Panc1 (cell line): ENCODE data around the gene RNF220. TPM values are rescaled to one million over a fixed set of nuclear protein-coding genes. Genes with fewer than 3 reads are reported as not detected.

Experiments used
- ATAC-seq: fragments of 200-7000 bp; cut with Tn5 transposase; 2 replicates; pipeline ENCODE4 v1.9.1; 2020; ENCODE audit warnings: mild to moderate bottlenecking, moderate library complexity
- BruUV-seq: library from RNA; stranded (reverse); fragments of 400-500 nt; replicated peaks from 2 replicates; lab custom pipeline; 2021; lab: Mats Ljungman, UMichigan
- CTCF ChIA-PET: fragments of 300-600 bp; sonication (Branson Sonifier 250); formaldehyde crosslinking; loops from one replicate; lab custom pipeline; 2022; ENCODE audit warnings: antibody characterized with exemption; lab: Charles Lee
- POLR2A ChIA-PET: fragments of 300-600 bp; sonication (Branson Sonifier 250); formaldehyde crosslinking; loops from one replicate; lab custom pipeline; 2022; ENCODE audit warnings: antibody characterized with exemption; lab: Charles Lee
- DNase-seq: peaks from one replicate; pipeline ENCODE4 v3.0.0-alpha.2; 2010; ENCODE audit warnings: low read depth, low spot score
- H3K27ac ChIP-seq: 2 replicates; pipeline ENCODE4 v1.5.1; 2011; ENCODE audit warnings: mild to moderate bottlenecking, low read length, inconsistent platforms
- H3K27me3 ChIP-seq: fragments of 200-500 bp; sonication (Bioruptor generic); 2 replicates; pipeline ENCODE4 v1.6.0; 2014; ENCODE audit warnings: low read length, inconsistent platforms; ENCODE audit not compliant: control insufficient read depth, insufficient read depth
- H3K36me3 ChIP-seq: fragments of 200-500 bp; sonication (Bioruptor generic); 2 replicates; pipeline ENCODE4 v1.5.1; 2014; ENCODE audit warnings: inconsistent platforms, mild to moderate bottlenecking, low read length, moderate library complexity; ENCODE audit not compliant: control insufficient read depth, insufficient read depth
- H3K4me1 ChIP-seq: 2 replicates; pipeline ENCODE4 v1.5.1; 2011; ENCODE audit warnings: inconsistent platforms, mild to moderate bottlenecking, low read length, moderate library complexity; ENCODE audit not compliant: control insufficient read depth, insufficient read depth
- H3K4me3 ChIP-seq, 2 experiments: 2 replicates each; pipeline ENCODE4 v1.5.1; 2011 to 2012; ENCODE audit warnings: low read depth in 2 of 2, low read length in 2 of 2, mild to moderate bottlenecking in 2 of 2, inconsistent platforms in 1 of 2, moderate library complexity in 1 of 2
- H3K9me3 ChIP-seq: fragments of 200-500 bp; sonication (Bioruptor generic); 2 replicates; pipeline ENCODE4 v1.5.1; 2014; ENCODE audit warnings: low read depth, mild to moderate bottlenecking, inconsistent platforms, low read length, moderate library complexity; ENCODE audit not compliant: control insufficient read depth, insufficient read depth
- CTCF ChIP-seq: fragments of 450-650 bp; IDR thresholded peaks from 2 replicates; pipeline ENCODE4 v1.5.1; 2017; ENCODE audit warnings: mild to moderate bottlenecking
- POLR2AphosphoS5 ChIP-seq: IDR thresholded peaks from 2 replicates; pipeline ENCODE4 v1.6.1; 2012; ENCODE audit warnings: mild to moderate bottlenecking, low read depth, low read length, moderate library complexity
- REST ChIP-seq, 2 experiments: IDR thresholded peaks; 2 replicates each; pipeline ENCODE4 v1.6.1; 2011 to 2012; ENCODE audit warnings: low read depth in 2 of 2, control low read depth in 1 of 2, low read length in 1 of 2, mild to moderate bottlenecking in 1 of 2, moderate library complexity in 1 of 2; ENCODE audit not compliant: insufficient read depth in 1 of 2
- SIN3A ChIP-seq: IDR thresholded peaks from 2 replicates; pipeline ENCODE4 v1.6.1; 2012; ENCODE audit warnings: low read depth, mild to moderate bottlenecking, low read length, moderate library complexity, borderline replicate concordance; ENCODE audit not compliant: insufficient read depth
- TCF7L2 ChIP-seq: IDR thresholded peaks from 2 replicates; pipeline ENCODE4 v1.6.1; 2011; ENCODE audit warnings: mild to moderate bottlenecking, low read depth, low read length, inconsistent platforms
- in situ Hi-C: cut with HindIII; loops from 2 replicates; pipeline ENCODE4 v1.10.0; 2016; ENCODE audit warnings: low sequenced_read_pairs, low pct_unique_long_range_greater_than_20kb
- intact Hi-C: fragments of 100-400 bp; cut with micrococcal nuclease; formaldehyde crosslinking; loops from one replicate; pipeline ENCODE4 v1.10.0; 2022; ENCODE audit not compliant: unreplicated experiment
- total RNA-seq: library from RNA; stranded (reverse); gene quantifications from one replicate; pipeline ENCODE4 v1.2.1, GENCODE V29; 2021; ENCODE audit not compliant: unreplicated experiment

Gene RNF220
- total RNA-seq, 1 experiment from 2014 or later, result 64.9 TPM

- CTCF ChIA-PET, result interaction anchor here (0.7 kb wide), 1 partner anchor 26 kb away, joined by 5 read pairs; no protein-coding TSS in a partner anchor
- H3K27ac ChIP-seq, result no peak overlapping the region
- H3K36me3 ChIP-seq, result no peaks in the 10 kb centered on the region
- no TSS peak for BruUV-seq
- no peak overlapping the region for H3K4me3 ChIP-seq
- POLR2A ChIA-PET, result no interaction called here
- ATAC-seq (no peak), DNase-seq (no peak)
- intact Hi-C loops, result no loop called here
- H3K4me1 ChIP-seq, result no peaks in the 10 kb centered on the region
- TF ChIP-seq REST (IDR thresholded peaks at IDR 0.05; ENCODE audit: insufficient read depth in 1 of 2, low read depth in 2 of 2, low read length in 1 of 2) (no peak), CTCF (no peak), SIN3A (no peak), TCF7L2 (no peak), POLR2AphosphoS5 (no peak)
- H3K9me3 ChIP-seq, result no peaks in the 10 kb centered on the region
- in situ Hi-C loops, result no loop called here
- no peaks in the 10 kb centered on the region for H3K27me3 ChIP-seq
Observed at GRCh38 chr1:44660176-44660575, 255.1 kb downstream of the RNF220 start.

GRCh38 chr1:44661781-44662682 is 257.0 kb downstream of the RNF220 start:
- no TSS peak for BruUV-seq
- ChIA-PET CTCF (interaction anchor here (0.6 kb wide), 1 partner anchor 514 kb away, joined by 3 read pairs; no protein-coding TSS in a partner anchor), POLR2A (no interaction called here)
- Histone ChIP-seq H3K9me3 (no peaks in the 10 kb centered on the region), H3K4me1 (no peaks in the 10 kb centered on the region), H3K27ac (no peak overlapping the region), H3K27me3 (no peaks in the 10 kb centered on the region), H3K4me3 (no peak overlapping the region), H3K36me3 (no peaks in the 10 kb centered on the region)
- in situ Hi-C loops, result no loop called here
- no peak for TF ChIP-seq SIN3A
- no peak for TF ChIP-seq REST (IDR thresholded peaks at IDR 0.05; ENCODE audit: insufficient read depth in 1 of 2, low read depth in 2 of 2, low read length in 1 of 2)
- TF ChIP-seq TCF7L2, result no peak
- TF ChIP-seq POLR2AphosphoS5, result no peak
- TF ChIP-seq CTCF, result no peak
- DNase-seq (no peak), ATAC-seq (no peak)
- intact Hi-C loops, result no loop called here
